Activated T-cell treated with anti-CD3 and anti-CD28 coated beads, Interleukin-2, amount 50 U/mL, for 72 hours (primary cell): ENCODE measurements around the gene SMYD5. TPM values are rescaled to one million over a fixed set of nuclear protein-coding genes. Genes with fewer than 3 reads are reported as not detected.
"Not testable (repeated sequence)": the region's sequence is repeated elsewhere in the genome, so short reads cannot be mapped to it uniquely, and the experiment has no call there.

Source experiments
- ATAC-seq, 2 donors: fragments of 150-1000 bp; cut with Tn5 transposase; replicated peaks in 1 of 2; 2 replicates each; pipeline ENCODE4 v1.10.0; 2021; ENCODE audit warnings: moderate library complexity in 2 of 2, mild to moderate bottlenecking in 1 of 2
- DNase-seq, 2 donors: peaks; one replicate each; pipeline ENCODE4 v3.0.0; 2021 to 2022; ENCODE audit warnings: mixed read lengths in 1 of 2
- H3K27ac Mint-ChIP-seq: one replicate; pipeline ENCODE4 v1.8.0; 2022; ENCODE audit warnings: mild to moderate bottlenecking, moderate library complexity, mixed read lengths
- H3K27me3 Mint-ChIP-seq: one replicate; pipeline ENCODE4 v1.8.0; 2022; ENCODE audit warnings: low read depth, mixed read lengths
- H3K36me3 Mint-ChIP-seq, 2 donors: one replicate each; pipeline ENCODE4 v1.8.0; 2022; ENCODE audit warnings: mixed read lengths in 2 of 2, mild to moderate bottlenecking in 1 of 2; ENCODE audit not compliant: insufficient read depth in 2 of 2
- H3K4me1 Mint-ChIP-seq: one replicate; pipeline ENCODE4 v1.8.0; 2022; ENCODE audit warnings: low read depth, mixed read lengths
- H3K4me3 Mint-ChIP-seq, 2 donors: one replicate each; pipeline ENCODE4 v1.8.0; 2022; ENCODE audit warnings: mild to moderate bottlenecking in 2 of 2, mixed read lengths in 2 of 2, moderate library complexity in 2 of 2
- H3K9me3 Mint-ChIP-seq, 2 donors: one replicate each; pipeline ENCODE4 v1.8.0; 2022; ENCODE audit warnings: mixed read lengths in 2 of 2
- total RNA-seq, 2 donors: library from RNA; stranded (reverse); gene quantifications; one replicate each; pipeline ENCODE4 v1.2.3, GENCODE V29; 2022

Gene SMYD5
- total RNA-seq, 2 donors from 2014 or later: 32.5 to 35.4 TPM

GRCh38 chr2:73177645-73178255 is 36.3 kb upstream of the SMYD5 start:
- Mint-ChIP-seq H3K36me3 (no peaks in the 10 kb centered on the region), H3K4me1 (peaks cover 33% of the 10 kb centered on the region), H3K27me3 (peaks cover 63% of the 10 kb centered on the region), H3K4me3 (peak overlapping the region; percentile 81 to 93), H3K27ac (no peak overlapping the region), H3K9me3 (no peaks in the 10 kb centered on the region)
- DNase-seq (no peak), ATAC-seq (peak in 1 of 2 donors; percentile 5)

DNA sequence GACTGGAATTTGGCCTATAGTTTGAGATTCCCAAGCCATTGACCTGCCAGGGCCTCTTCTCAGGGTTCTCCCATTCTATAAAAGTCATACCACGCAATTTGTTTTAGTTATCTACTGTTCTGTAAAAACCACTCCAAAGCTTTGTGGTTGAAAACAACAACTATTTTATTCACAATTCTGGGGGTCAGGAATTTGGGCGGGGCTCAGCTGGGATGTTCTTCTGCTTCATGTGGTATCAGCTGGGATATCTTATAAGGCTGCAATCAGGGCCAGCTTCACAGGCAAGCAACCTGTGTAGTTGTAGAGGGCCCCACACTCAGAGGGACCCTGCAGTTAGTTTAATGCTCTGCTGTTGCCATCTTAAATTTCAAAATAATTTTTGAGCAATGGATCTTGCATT is 28.1 kb upstream of the SMYD5 start:
- ATAC-seq (no peak), DNase-seq (no peak)
- Mint-ChIP-seq H3K27ac (no peak overlapping the region), H3K27me3 (peaks cover 42% of the 10 kb centered on the region), H3K9me3 (peaks cover 0 to 3% of the 10 kb centered on the region in 2 donors), H3K36me3 (no peaks in the 10 kb centered on the region), H3K4me1 (no peaks in the 10 kb centered on the region), H3K4me3 (no peak overlapping the region)

- peaks cover 0 to 3% of the 10 kb centered on the region in 2 donors for H3K9me3 Mint-ChIP-seq
- no peaks in the 10 kb centered on the region for H3K36me3 Mint-ChIP-seq
- no peak overlapping the region for H3K27ac Mint-ChIP-seq
- no peaks in the 10 kb centered on the region for H3K4me1 Mint-ChIP-seq
- ATAC-seq: no peak
- no peak overlapping the region for H3K4me3 Mint-ChIP-seq
- H3K27me3 Mint-ChIP-seq: peaks cover 38% of the 10 kb centered on the region
- DNase-seq: no peak
Measured at GRCh38 chr2:73187549-73187948, 26.5 kb upstream of the SMYD5 start.

DNA sequence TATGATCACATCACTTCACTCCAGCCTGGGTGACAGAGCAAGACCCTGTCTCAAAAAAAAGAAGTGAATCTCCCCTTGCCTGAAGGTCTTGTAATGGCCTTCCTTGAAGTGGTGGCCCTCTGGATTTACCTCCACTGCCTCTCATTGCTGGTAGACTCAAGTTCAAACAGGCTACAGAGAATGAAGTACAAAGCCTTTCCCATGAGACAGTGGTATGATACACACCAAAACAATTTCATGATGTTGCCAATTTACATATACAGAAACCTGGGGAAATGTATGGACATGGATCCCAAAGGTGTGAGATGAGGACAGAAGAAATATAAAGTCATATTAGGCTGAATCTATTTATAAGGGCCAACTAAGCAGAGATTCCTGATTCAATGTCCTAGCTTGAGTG is 16.5 kb upstream of the SMYD5 start:
- Mint-ChIP-seq H3K27ac (no peak overlapping the region), H3K4me3 (no peak overlapping the region), H3K4me1 (peaks cover 6% of the 10 kb centered on the region), H3K27me3 (peaks cover 22% of the 10 kb centered on the region), H3K9me3 (no peaks in the 10 kb centered on the region), H3K36me3 (peaks cover 0 to 2% of the 10 kb centered on the region in 2 donors)
- no peak for DNase-seq
- no peak for ATAC-seq

DNA sequence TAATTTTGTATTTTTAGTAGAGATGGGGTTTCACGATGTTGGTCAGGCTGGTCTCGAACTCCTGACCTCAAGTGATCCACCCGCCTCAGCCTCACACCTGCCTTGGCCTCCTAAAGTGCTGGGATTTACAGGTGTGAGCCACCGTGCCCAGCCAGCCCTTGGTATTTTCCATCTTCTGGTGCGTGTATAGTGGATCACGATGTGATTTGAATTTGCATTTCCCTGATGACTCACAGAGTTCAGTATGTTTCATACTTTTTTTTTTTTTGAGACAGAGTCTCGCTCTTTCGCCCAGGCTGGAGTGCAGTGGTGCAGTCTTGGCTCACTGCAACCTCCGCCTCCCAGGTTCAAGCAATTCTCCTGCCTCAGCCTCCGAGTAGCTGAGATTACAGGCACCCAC is 13.8 kb upstream of the SMYD5 start:
- H3K9me3 Mint-ChIP-seq, H3K4me1 Mint-ChIP-seq, H3K36me3 Mint-ChIP-seq, H3K4me3 Mint-ChIP-seq, DNase-seq, ATAC-seq, H3K27ac Mint-ChIP-seq: not testable (repeated sequence)
- peaks cover 34% of the 10 kb centered on the region for H3K27me3 Mint-ChIP-seq

DNA sequence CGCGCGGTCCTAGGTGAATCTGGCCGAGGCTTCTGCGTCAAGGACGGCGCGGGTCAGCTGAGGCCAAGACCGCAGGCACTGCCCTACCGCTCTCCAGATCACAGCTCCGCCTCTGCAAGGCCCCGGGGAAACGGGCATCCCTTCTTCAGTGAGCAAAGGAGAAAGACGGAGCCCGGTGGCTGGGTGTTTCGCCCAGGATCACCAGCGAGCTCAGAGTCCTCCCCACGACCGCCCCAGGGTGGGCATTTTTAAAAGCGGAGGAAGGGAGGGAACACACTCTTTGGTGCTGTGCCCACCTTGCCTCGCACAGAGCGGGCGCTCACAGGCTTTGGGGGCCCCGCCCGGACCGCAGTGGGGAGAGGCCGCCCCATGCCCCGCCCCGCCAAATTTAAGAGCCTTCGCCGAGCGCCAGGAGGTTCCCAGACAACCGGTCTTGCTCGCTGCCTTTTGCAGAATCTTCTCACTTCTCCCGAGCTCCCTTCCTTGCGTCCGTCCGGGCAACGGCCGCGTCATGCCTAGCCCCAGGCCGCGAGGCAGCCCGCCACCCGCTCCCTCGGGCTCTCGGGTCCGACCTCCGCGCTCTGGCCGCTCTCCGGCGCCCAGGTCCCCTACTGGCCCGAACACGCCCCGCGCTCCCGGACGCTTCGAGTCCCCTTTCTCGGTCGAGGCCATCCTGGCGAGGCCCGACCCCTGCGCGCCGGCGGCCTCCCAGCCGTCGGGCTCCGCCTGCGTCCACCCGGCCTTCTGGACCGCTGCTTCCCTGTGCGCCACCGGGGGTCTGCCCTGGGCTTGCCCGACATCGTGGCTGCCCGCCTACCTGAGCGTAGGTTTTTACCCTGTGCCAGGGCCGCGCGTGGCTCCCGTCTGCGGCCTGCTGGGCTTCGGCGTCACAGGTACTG is 11.6 kb upstream of the SMYD5 start, which contains the start of gene NOTO:
Gene NOTO, plus strand, starts transcription at position 419 of the 899 bp plus-strand sequence. Its CDS starts 93 bp downstream, at position 512.
- Mint-ChIP-seq H3K36me3 (peaks cover 0 to 2% of the 10 kb centered on the region in 2 donors), H3K4me1 (peaks cover 6% of the 10 kb centered on the region), H3K27me3 (peaks cover 44% of the 10 kb centered on the region), H3K4me3 (peak within 1 kb of the TSS; percentile 70 to 75), H3K27ac (no peak within 1 kb of the TSS), H3K9me3 (no peaks in the 10 kb centered on the region)
- ATAC-seq: peak; percentile 40 to 58
- peak in 1 of 2 donors; percentile 15 for DNase-seq

DNA sequence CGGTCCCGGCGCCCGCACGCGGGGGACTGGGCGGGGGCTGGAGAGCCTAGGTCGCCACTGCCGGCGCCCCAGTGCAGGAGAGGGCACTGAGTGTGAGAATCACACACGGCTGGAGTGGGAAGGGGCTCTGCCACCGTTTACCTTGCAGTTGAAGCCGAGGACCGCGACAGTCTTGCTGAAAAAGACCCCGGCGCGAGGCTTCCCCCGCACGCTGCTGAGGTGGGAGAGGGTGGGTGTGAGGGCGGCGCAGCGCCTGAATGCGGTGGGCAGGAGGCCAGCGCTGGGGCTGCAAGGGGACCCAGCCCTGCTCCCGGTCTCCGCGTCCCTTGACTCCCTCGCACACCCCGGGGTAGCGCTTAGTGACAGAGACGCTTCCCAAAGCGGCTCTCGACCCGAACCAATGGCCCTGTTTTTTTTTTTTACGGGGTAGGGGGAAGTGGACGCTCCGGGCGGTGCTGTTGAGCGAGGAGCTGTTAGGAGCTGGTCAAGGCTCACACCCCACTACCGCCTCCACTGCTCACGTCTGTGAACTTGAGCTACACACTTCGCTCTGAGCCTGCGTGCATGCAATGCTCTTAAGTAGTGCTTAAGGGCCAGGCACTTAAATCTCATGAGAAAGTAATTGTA is 10.9 kb upstream of the SMYD5 start:
- peaks cover 6% of the 10 kb centered on the region for H3K4me1 Mint-ChIP-seq
- H3K27me3 Mint-ChIP-seq: peaks cover 50% of the 10 kb centered on the region
- DNase-seq: no peak
- no peak overlapping the region for H3K27ac Mint-ChIP-seq
- peak; percentile 53 to 69 for ATAC-seq
- H3K4me3 Mint-ChIP-seq: peak overlapping the region; percentile 70
- peaks cover 0 to 2% of the 10 kb centered on the region in 2 donors for H3K36me3 Mint-ChIP-seq
- no peaks in the 10 kb centered on the region for H3K9me3 Mint-ChIP-seq

DNA sequence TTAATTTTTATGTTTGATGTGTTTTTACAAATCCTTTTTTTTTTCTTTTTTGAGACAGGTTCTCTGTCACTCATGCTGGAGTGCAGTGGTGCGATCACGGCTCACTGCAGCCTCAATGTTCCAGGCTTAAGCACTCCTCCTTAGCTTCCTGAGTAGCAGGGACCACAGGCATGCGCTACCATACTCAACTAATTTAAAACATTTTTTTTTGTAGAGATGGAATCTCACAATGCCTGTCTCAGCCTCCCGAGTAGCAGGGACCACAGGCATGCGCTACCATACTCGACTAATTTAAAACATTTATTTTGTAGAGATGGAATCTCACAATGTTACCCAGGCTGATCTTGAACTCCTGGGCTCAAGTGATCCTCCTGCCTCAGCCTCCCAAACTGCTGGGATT is 8.4 kb upstream of the SMYD5 start:
- peaks cover under 1% of the 10 kb centered on the region for H3K4me1 Mint-ChIP-seq
- peaks cover 0 to 2% of the 10 kb centered on the region in 2 donors for H3K36me3 Mint-ChIP-seq
- no peaks in the 10 kb centered on the region for H3K9me3 Mint-ChIP-seq
- no peak for ATAC-seq
- no peak for DNase-seq
- no peak overlapping the region for H3K27ac Mint-ChIP-seq
- peaks cover 38% of the 10 kb centered on the region for H3K27me3 Mint-ChIP-seq
- H3K4me3 Mint-ChIP-seq: no peak overlapping the region

DNA sequence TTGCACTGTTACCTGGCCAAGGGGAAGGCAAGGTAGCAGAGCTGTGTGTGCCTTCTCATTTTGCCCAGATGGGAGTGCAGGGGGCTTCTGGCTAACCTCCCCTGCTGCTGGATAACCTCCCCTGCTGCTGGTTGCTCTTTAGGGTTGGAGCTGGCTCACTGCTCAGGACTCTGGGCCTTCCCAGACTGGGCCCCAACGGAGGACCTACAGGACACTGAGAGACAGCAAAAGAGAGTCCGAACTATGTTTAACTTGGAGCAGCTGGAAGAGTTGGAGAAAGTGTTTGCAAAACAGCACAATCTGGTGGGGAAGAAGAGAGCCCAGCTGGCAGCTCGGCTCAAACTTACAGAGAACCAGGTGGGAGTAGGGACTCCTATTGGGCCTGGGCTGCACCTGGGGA is 5.8 kb upstream of the SMYD5 start:
- no peak for DNase-seq
- H3K36me3 Mint-ChIP-seq: no peaks in the 10 kb centered on the region
- no peak overlapping the region for H3K27ac Mint-ChIP-seq
- no peak for ATAC-seq
- peaks cover 28% of the 10 kb centered on the region for H3K27me3 Mint-ChIP-seq
- no peaks in the 10 kb centered on the region for H3K9me3 Mint-ChIP-seq
- no peak overlapping the region for H3K4me3 Mint-ChIP-seq
- peaks cover 6% of the 10 kb centered on the region for H3K4me1 Mint-ChIP-seq

DNA sequence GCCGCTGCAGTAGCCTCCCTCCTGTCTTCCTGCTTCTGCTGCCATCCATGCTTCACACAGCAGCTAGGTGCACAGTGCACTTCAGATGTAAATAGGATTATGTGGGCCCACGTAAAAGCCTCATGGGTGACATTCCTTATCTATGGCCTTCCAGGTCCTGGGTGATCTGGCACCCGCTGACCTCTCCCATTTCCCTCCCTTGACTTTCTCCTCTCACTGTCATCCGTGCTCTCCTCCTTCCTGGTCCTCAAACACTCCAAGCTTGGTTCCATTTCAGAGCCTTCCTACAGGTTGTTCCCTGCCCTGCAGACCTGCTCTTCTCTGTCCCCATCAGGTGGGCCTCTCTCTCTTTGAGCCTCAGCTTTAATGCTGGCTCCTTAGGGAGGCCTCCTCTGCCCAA is 4.0 kb upstream of the SMYD5 start:
- no peak overlapping the region for H3K27ac Mint-ChIP-seq
- peaks cover 20% of the 10 kb centered on the region for H3K4me1 Mint-ChIP-seq
- no peaks in the 10 kb centered on the region for H3K9me3 Mint-ChIP-seq
- no peak overlapping the region for H3K4me3 Mint-ChIP-seq
- no peak for ATAC-seq
- DNase-seq: no peak
- H3K36me3 Mint-ChIP-seq: peaks cover 0 to 2% of the 10 kb centered on the region in 2 donors
- H3K27me3 Mint-ChIP-seq: peaks cover 18% of the 10 kb centered on the region

- Mint-ChIP-seq H3K27ac (no peak overlapping the region), H3K36me3 (peaks cover 0 to 2% of the 10 kb centered on the region in 2 donors), H3K27me3 (peaks cover 14% of the 10 kb centered on the region), H3K9me3 (no peaks in the 10 kb centered on the region), H3K4me1 (peaks cover 27% of the 10 kb centered on the region), H3K4me3 (no peak overlapping the region)
- ATAC-seq (no peak), DNase-seq (no peak)
Measured at GRCh38 chr2:73210696-73211095, 3.3 kb upstream of the SMYD5 start.

GRCh38 chr2:73212098-73212447 is 2.0 kb upstream of the SMYD5 start:
- H3K4me3 Mint-ChIP-seq: no peak overlapping the region

More at GRCh38 chr2:73212098-73212447, 2.0 kb upstream of the SMYD5 start:
- no peak for ATAC-seq
- DNase-seq: no peak
- Mint-ChIP-seq H3K27me3 (peaks cover 8% of the 10 kb centered on the region), H3K9me3 (no peaks in the 10 kb centered on the region), H3K27ac (no peak overlapping the region), H3K36me3 (peaks cover 1 to 2% of the 10 kb centered on the region in 2 donors), H3K4me1 (peaks cover 36% of the 10 kb centered on the region)
